Measurements from ENCODE around the gene BTG4. TPM values are rescaled to one million over a fixed set of nuclear protein-coding genes. Genes with fewer than 3 reads are reported as not detected.
A peak's percentile ranks its signal among the peaks of the same experiment; 100 is the strongest.

Gene BTG4
- total RNA-seq: not detected

GRCh38 chr11:111512296-111513239 lies at the start of gene BTG4:
TSS of gene BTG4 (minus strand) at chr11:111512386. CDS start at chr11:111498776, 13,610 bp downstream.
- no peak within 1 kb of the TSS for H3K27ac ChIP-seq
- no peaks in the 10 kb centered on the region for H3K27me3 ChIP-seq

GRCh38 chr11:111561791-111562325 lies 49.7 kb upstream of the BTG4 start:
- Histone ChIP-seq H3K4me1 (peaks cover 6% of the 10 kb centered on the region), H3K27ac (no peak overlapping the region), H3K36me3 (no peaks in the 10 kb centered on the region), H3K27me3 (no peaks in the 10 kb centered on the region), H3K4me3 (no peak overlapping the region), H3K9me3 (no peaks in the 10 kb centered on the region)
- no peak for DNase-seq (ENCODE audit: extremely low spot score in 2 of 2)
- intact Hi-C loops (cut with DNase I): no loop called here
- TF ChIP-seq POLR2A (IDR thresholded peaks at IDR 0.05): no peak
- no peak for TF ChIP-seq POLR2AphosphoS5 (IDR thresholded peaks at IDR 0.05; ENCODE audit: insufficient read depth in 1 of 2, low read depth in 1 of 2)
- TF ChIP-seq CTCF (IDR thresholded peaks at IDR 0.05): no peak

More at GRCh38 chr11:111512296-111513239, at the start of gene BTG4:
- Histone ChIP-seq H3K9me3 (no peaks in the 10 kb centered on the region), H3K36me3 (no peaks in the 10 kb centered on the region), H3K4me3 (peak within 1 kb of the TSS; percentile 33 to 52), H3K4me1 (peaks cover 12% of the 10 kb centered on the region)
- no peak for DNase-seq (ENCODE audit: extremely low spot score in 2 of 2)
- intact Hi-C loops (cut with DNase I): no loop called here
- TF ChIP-seq POLR2A (IDR thresholded peaks at IDR 0.05) (no peak), CTCF (IDR thresholded peaks at IDR 0.05) (no peak), POLR2AphosphoS5 (IDR thresholded peaks at IDR 0.05; ENCODE audit: insufficient read depth in 1 of 2, low read depth in 1 of 2) (no peak)

GRCh38 chr11:111561306-111561705 lies 49.1 kb upstream of the BTG4 start:
- Histone ChIP-seq H3K36me3 (no peaks in the 10 kb centered on the region), H3K4me3 (no peak overlapping the region), H3K27ac (no peak overlapping the region), H3K27me3 (no peaks in the 10 kb centered on the region), H3K9me3 (no peaks in the 10 kb centered on the region), H3K4me1 (peaks cover 6% of the 10 kb centered on the region)
- no peak for DNase-seq (ENCODE audit: extremely low spot score in 2 of 2)
- intact Hi-C loops (cut with DNase I): no loop called here
- TF ChIP-seq POLR2AphosphoS5 (IDR thresholded peaks at IDR 0.05; ENCODE audit: insufficient read depth in 1 of 2, low read depth in 1 of 2) (no peak), POLR2A (IDR thresholded peaks at IDR 0.05) (no peak), CTCF (IDR thresholded peaks at IDR 0.05) (no peak)

- intact Hi-C loops (cut with DNase I): no loop called here
- DNase-seq (ENCODE audit: extremely low spot score in 2 of 2): no peak
- no peaks in the 10 kb centered on the region for H3K9me3 ChIP-seq
- no peak overlapping the region for H3K27ac ChIP-seq
- H3K4me3 ChIP-seq: no peak overlapping the region
- no peaks in the 10 kb centered on the region for H3K36me3 ChIP-seq
- TF ChIP-seq POLR2A (IDR thresholded peaks at IDR 0.05): no peak
- TF ChIP-seq POLR2AphosphoS5 (IDR thresholded peaks at IDR 0.05; ENCODE audit: insufficient read depth in 1 of 2, low read depth in 1 of 2): no peak
- TF ChIP-seq CTCF (IDR thresholded peaks at IDR 0.05): no peak
- H3K4me1 ChIP-seq: peaks cover 6% of the 10 kb centered on the region
- no peaks in the 10 kb centered on the region for H3K27me3 ChIP-seq
Measured at GRCh38 chr11:111560800-111561199, 48.6 kb upstream of the BTG4 start.

All from vagina (tissue), 2 donors.